Measurements from ENCODE around the gene TRAFD1. TPM values are rescaled to one million over a fixed set of nuclear protein-coding genes. Genes with fewer than 3 reads are reported as not detected.

Gene TRAFD1
- total and polyA plus RNA-seq, 9 donors = 21.4 to 28.8 (median 23.6) TPM

GRCh38 chr12:112131686-112132085 lies 6.3 kb downstream of the TRAFD1 start:
- Histone ChIP-seq H3K9me3 (replicated peaks; ENCODE audit: control insufficient read depth, low read depth, low read length) (no peaks in the 10 kb centered on the region), H3K27me3 (ENCODE audit: control insufficient read depth, insufficient read depth, low read length) (no peaks in the 10 kb centered on the region), H3K4me1 (ENCODE audit: control insufficient read depth, insufficient read depth, low read length) (peaks cover 2% of the 10 kb centered on the region), H3K27ac (ENCODE audit: low read length) (no peak overlapping the region), H3K36me3 (ENCODE audit: control insufficient read depth, insufficient read depth, low read length) (peaks cover 22% of the 10 kb centered on the region), H3K4me3 (ENCODE audit: low read length) (no peak overlapping the region)
- DNase-seq = no peak
- no CpG with 5 or more reads among the region's 1 CpG for WGBS (ENCODE audit: insufficient coverage)

- Histone ChIP-seq H3K27me3 (ENCODE audit: control insufficient read depth, insufficient read depth, low read length) (no peaks in the 10 kb centered on the region), H3K27ac (ENCODE audit: low read length) (no peak overlapping the region), H3K4me1 (ENCODE audit: control insufficient read depth, insufficient read depth, low read length) (no peaks in the 10 kb centered on the region), H3K9me3 (replicated peaks; ENCODE audit: control insufficient read depth, low read depth, low read length) (no peaks in the 10 kb centered on the region), H3K36me3 (ENCODE audit: control insufficient read depth, insufficient read depth, low read length) (peaks cover 34% of the 10 kb centered on the region), H3K4me3 (ENCODE audit: low read length) (no peak overlapping the region)
- WGBS (ENCODE audit: insufficient coverage) = 83% methylated on average over 2 of the region's 5 CpGs
- no peak for DNase-seq
These were observed 8.1 kb downstream of the TRAFD1 start for GRCh38 chr12:112133418-112133817.

- H3K27me3 ChIP-seq (ENCODE audit: control insufficient read depth, insufficient read depth, low read length) = no peaks in the 10 kb centered on the region
- WGBS (ENCODE audit: insufficient coverage) = 90% methylated on average over 1 of the region's 3 CpGs
- H3K9me3 ChIP-seq (replicated peaks; ENCODE audit: control insufficient read depth, low read depth, low read length) = no peaks in the 10 kb centered on the region
- no peak overlapping the region for H3K27ac ChIP-seq (ENCODE audit: low read length)
- DNase-seq = no peak
- no peak overlapping the region for H3K4me3 ChIP-seq (ENCODE audit: low read length)
- peaks cover 43% of the 10 kb centered on the region for H3K36me3 ChIP-seq (ENCODE audit: control insufficient read depth, insufficient read depth, low read length)
- H3K4me1 ChIP-seq (ENCODE audit: control insufficient read depth, insufficient read depth, low read length) = no peaks in the 10 kb centered on the region
These were observed 9.4 kb downstream of the TRAFD1 start for GRCh38 chr12:112134731-112135130.

GRCh38 chr12:112140728-112141127 lies 15.4 kb downstream of the TRAFD1 start:
- Histone ChIP-seq H3K27ac (ENCODE audit: low read length) (no peak overlapping the region), H3K36me3 (ENCODE audit: control insufficient read depth, insufficient read depth, low read length) (peaks cover 76% of the 10 kb centered on the region), H3K4me3 (ENCODE audit: low read length) (no peak overlapping the region), H3K27me3 (ENCODE audit: control insufficient read depth, insufficient read depth, low read length) (no peaks in the 10 kb centered on the region), H3K9me3 (replicated peaks; ENCODE audit: control insufficient read depth, low read depth, low read length) (no peaks in the 10 kb centered on the region), H3K4me1 (ENCODE audit: control insufficient read depth, insufficient read depth, low read length) (no peaks in the 10 kb centered on the region)
- DNase-seq = no peak
- WGBS (ENCODE audit: insufficient coverage) = 95% methylated on average over 3 of the region's 5 CpGs

GRCh38 chr12:112146123-112146522 lies 20.8 kb downstream of the TRAFD1 start:
- H3K4me1 ChIP-seq (ENCODE audit: control insufficient read depth, insufficient read depth, low read length) = no peaks in the 10 kb centered on the region
- no peak overlapping the region for H3K4me3 ChIP-seq (ENCODE audit: low read length)
- no peaks in the 10 kb centered on the region for H3K27me3 ChIP-seq (ENCODE audit: control insufficient read depth, insufficient read depth, low read length)
- H3K36me3 ChIP-seq (ENCODE audit: control insufficient read depth, insufficient read depth, low read length) = peaks cover 74% of the 10 kb centered on the region
- no peaks in the 10 kb centered on the region for H3K9me3 ChIP-seq (replicated peaks; ENCODE audit: control insufficient read depth, low read depth, low read length)
- no peak for DNase-seq
- WGBS (ENCODE audit: insufficient coverage) = no CpG with 5 or more reads among the region's 1 CpG
- no peak overlapping the region for H3K27ac ChIP-seq (ENCODE audit: low read length)

GRCh38 chr12:112148031-112148513 lies 22.7 kb downstream of the TRAFD1 start:
- no CpG with 5 or more reads among the region's 3 CpGs for WGBS (ENCODE audit: insufficient coverage)
- DNase-seq = no peak

GRCh38 chr12:112149596-112149995 lies 24.2 kb downstream of the TRAFD1 start:
- Histone ChIP-seq H3K4me1 (ENCODE audit: control insufficient read depth, insufficient read depth, low read length) (no peaks in the 10 kb centered on the region), H3K4me3 (ENCODE audit: low read length) (no peak overlapping the region), H3K36me3 (ENCODE audit: control insufficient read depth, insufficient read depth, low read length) (peaks cover 78% of the 10 kb centered on the region), H3K27ac (ENCODE audit: low read length) (no peak overlapping the region), H3K9me3 (replicated peaks; ENCODE audit: control insufficient read depth, low read depth, low read length) (no peaks in the 10 kb centered on the region), H3K27me3 (ENCODE audit: control insufficient read depth, insufficient read depth, low read length) (no peaks in the 10 kb centered on the region)
- DNase-seq = no peak
- 85% methylated on average over 5 of the region's 5 CpGs for WGBS (ENCODE audit: insufficient coverage)

More at GRCh38 chr12:112148031-112148513, 22.7 kb downstream of the TRAFD1 start:
- H3K36me3 ChIP-seq (ENCODE audit: control insufficient read depth, insufficient read depth, low read length) = peaks cover 80% of the 10 kb centered on the region
- no peak overlapping the region for H3K27ac ChIP-seq (ENCODE audit: low read length)
- no peaks in the 10 kb centered on the region for H3K27me3 ChIP-seq (ENCODE audit: control insufficient read depth, insufficient read depth, low read length)
- no peaks in the 10 kb centered on the region for H3K9me3 ChIP-seq (replicated peaks; ENCODE audit: control insufficient read depth, low read depth, low read length)
- H3K4me1 ChIP-seq (ENCODE audit: control insufficient read depth, insufficient read depth, low read length) = no peaks in the 10 kb centered on the region
- no peak overlapping the region for H3K4me3 ChIP-seq (ENCODE audit: low read length)

GRCh38 chr12:112151766-112152541 lies 26.6 kb downstream of the TRAFD1 start:
- Histone ChIP-seq H3K27ac (ENCODE audit: low read length) (no peak overlapping the region), H3K4me3 (ENCODE audit: low read length) (no peak overlapping the region), H3K27me3 (ENCODE audit: control insufficient read depth, insufficient read depth, low read length) (no peaks in the 10 kb centered on the region), H3K36me3 (ENCODE audit: control insufficient read depth, insufficient read depth, low read length) (peaks cover 64% of the 10 kb centered on the region), H3K4me1 (ENCODE audit: control insufficient read depth, insufficient read depth, low read length) (no peaks in the 10 kb centered on the region), H3K9me3 (replicated peaks; ENCODE audit: control insufficient read depth, low read depth, low read length) (no peaks in the 10 kb centered on the region)
- DNase-seq = no peak
- 93% methylated on average over 4 of the region's 11 CpGs for WGBS (ENCODE audit: insufficient coverage)

GRCh38 chr12:112153181-112153892 lies 28.0 kb downstream of the TRAFD1 start:
- DNase-seq = no peak
- H3K4me1 ChIP-seq (ENCODE audit: control insufficient read depth, insufficient read depth, low read length) = no peaks in the 10 kb centered on the region
- H3K4me3 ChIP-seq (ENCODE audit: low read length) = no peak overlapping the region
- 94% methylated on average over 7 of the region's 11 CpGs for WGBS (ENCODE audit: insufficient coverage)
- H3K27ac ChIP-seq (ENCODE audit: low read length) = no peak overlapping the region
- H3K27me3 ChIP-seq (ENCODE audit: control insufficient read depth, insufficient read depth, low read length) = no peaks in the 10 kb centered on the region
- H3K9me3 ChIP-seq (replicated peaks; ENCODE audit: control insufficient read depth, low read depth, low read length) = peaks cover 3% of the 10 kb centered on the region
- H3K36me3 ChIP-seq (ENCODE audit: control insufficient read depth, insufficient read depth, low read length) = peaks cover 60% of the 10 kb centered on the region

GRCh38 chr12:112153893-112154219 lies 28.5 kb downstream of the TRAFD1 start:
- H3K27ac ChIP-seq (ENCODE audit: low read length) = no peak overlapping the region
- no peak for DNase-seq
- H3K9me3 ChIP-seq (replicated peaks; ENCODE audit: control insufficient read depth, low read depth, low read length) = peaks cover 5% of the 10 kb centered on the region
- WGBS (ENCODE audit: insufficient coverage) = 100% methylated on average over 2 of the region's 8 CpGs
- H3K4me3 ChIP-seq (ENCODE audit: low read length) = no peak overlapping the region
- H3K36me3 ChIP-seq (ENCODE audit: control insufficient read depth, insufficient read depth, low read length) = peaks cover 61% of the 10 kb centered on the region
- H3K4me1 ChIP-seq (ENCODE audit: control insufficient read depth, insufficient read depth, low read length) = no peaks in the 10 kb centered on the region
- no peaks in the 10 kb centered on the region for H3K27me3 ChIP-seq (ENCODE audit: control insufficient read depth, insufficient read depth, low read length)

Measured in muscle of leg (tissue), 11 donors.